SK-N-MC (cell line): Measurements from ENCODE around the gene CITED4.

Experiments used
- DNase-seq: peaks from one replicate; pipeline ENCODE4 v3.0.0-alpha.2; 2011; ENCODE audit warnings: low read depth, low spot score
- H3K27ac ChIP-seq: fragments of 200-600 bp; sonication (generic); 2 replicates; pipeline ENCODE4 v1.5.1; 2016; ENCODE audit warnings: mixed run types
- H3K36me3 ChIP-seq: fragments of 200-600 bp; sonication (generic); 2 replicates; pipeline ENCODE4 v1.6.1; 2017; ENCODE audit warnings: antibody characterized with exemption, low read length, mixed read lengths; ENCODE audit not compliant: insufficient read depth
- H3K4me3 ChIP-seq: fragments of 200-600 bp; sonication (generic); 2 replicates; pipeline ENCODE4 v1.5.1; 2016
- H3K9ac ChIP-seq: fragments of 200-600 bp; sonication (generic); 2 replicates; pipeline ENCODE4 v1.8.0; 2017; ENCODE audit warnings: mixed run types, mixed read lengths; ENCODE audit not compliant: insufficient read length
- H3K9me3 ChIP-seq: fragments of 200-600 bp; sonication (generic); 2 replicates; pipeline ENCODE4 v1.6.1; 2017; ENCODE audit warnings: low read depth, mild to moderate bottlenecking, antibody characterized with exemption, low read length, moderate library complexity, mixed read lengths
- EZH2 ChIP-seq: fragments of 200-600 bp; sonication (generic); IDR thresholded peaks from one replicate; pipeline ENCODE4 v1.6.1; 2017; ENCODE audit warnings: antibody characterized with exemption
- FOXP2 ChIP-seq: optimal IDR thresholded peaks from 2 replicates; pipeline ENCODE3; 2011; ENCODE audit warnings: mild to moderate bottlenecking, moderate library complexity; ENCODE audit not compliant: insufficient read depth; ENCODE audit errors: extremely low read length, control extremely low read depth
- POLR2AphosphoS5 ChIP-seq: IDR thresholded peaks from 2 replicates; pipeline ENCODE4 v1.6.1; 2012; ENCODE audit warnings: mild to moderate bottlenecking, low read depth, low read length, borderline replicate concordance

Gene CITED4, protein sequence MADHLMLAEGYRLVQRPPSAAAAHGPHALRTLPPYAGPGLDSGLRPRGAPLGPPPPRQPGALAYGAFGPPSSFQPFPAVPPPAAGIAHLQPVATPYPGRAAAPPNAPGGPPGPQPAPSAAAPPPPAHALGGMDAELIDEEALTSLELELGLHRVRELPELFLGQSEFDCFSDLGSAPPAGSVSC

DNA sequence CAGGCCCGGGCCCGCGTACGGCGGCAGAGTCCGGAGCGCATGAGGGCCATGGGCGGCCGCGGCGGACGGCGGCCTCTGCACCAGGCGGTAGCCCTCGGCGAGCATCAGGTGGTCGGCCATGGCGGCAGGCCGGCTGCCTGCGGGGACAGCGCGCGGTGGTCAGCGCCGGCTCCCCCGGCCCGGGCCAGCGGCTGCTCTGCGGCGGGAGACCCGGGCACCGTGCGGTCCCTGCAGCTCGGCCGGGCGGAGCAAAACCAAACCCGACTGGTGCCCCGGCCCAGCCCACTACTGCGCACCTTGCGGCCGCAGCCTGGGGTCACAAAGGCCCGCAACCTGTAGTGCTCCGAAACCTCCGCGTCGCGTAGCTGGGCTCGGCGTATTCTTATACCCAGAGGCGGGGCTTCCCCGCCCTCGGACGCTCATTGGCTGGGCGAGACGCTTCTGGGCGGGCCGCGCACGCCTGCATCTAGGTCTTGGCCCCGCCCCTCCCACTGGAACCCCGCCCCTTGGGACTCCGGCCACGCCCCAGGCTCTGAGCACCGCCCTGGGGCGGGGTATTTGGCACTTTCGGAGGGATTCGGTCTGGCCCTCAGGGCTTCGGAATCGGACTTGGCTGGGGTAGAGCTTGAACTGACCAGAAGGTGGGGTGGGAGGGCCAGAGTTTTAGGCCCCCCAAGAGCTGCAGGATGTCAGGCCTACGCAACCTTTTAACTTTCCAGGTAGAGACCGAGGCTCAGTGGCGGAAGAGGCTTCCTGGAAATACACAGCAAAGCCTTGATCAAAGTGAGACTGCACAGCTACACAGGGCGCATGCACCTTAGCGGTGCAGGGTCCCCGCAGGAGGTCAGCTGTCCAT, at the start of gene CITED4:
Gene CITED4 (minus strand): TSS at position 356 of the 856 bp plus-strand sequence. CDS start 236 bp downstream, at position 120.
- Histone ChIP-seq H3K36me3 (no peaks in the 10 kb centered on the region), H3K9me3 (no peaks in the 10 kb centered on the region), H3K9ac (no peak within 1 kb of the TSS), H3K27ac (no peak within 1 kb of the TSS), H3K4me3 (peak within 1 kb of the TSS; percentile 76)
- DNase-seq: no peak
- TF ChIP-seq POLR2AphosphoS5 (peak; percentile 26; the same call in 1 of the 2 replicates), EZH2 (no peak), FOXP2 (no peak)

DNA sequence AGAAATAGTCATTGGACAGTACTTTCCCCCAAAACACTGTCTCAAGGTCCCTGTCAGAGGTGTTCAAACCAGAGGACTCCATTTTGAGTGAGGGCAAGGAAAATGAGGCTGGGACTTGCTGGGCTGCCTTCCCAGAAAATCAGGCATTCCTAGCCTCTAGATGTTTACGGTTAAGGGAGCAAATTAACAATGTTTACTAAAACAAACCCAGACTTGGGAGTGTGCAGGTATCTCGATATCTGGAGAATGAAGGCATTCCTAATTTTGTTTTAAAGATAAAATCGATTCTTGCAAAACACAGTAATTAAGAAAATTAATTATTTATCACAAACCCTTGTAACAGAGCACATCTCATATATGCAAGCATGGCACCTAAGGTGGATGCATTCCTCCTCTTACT, 48.9 kb upstream of the CITED4 start:
- Histone ChIP-seq H3K4me3 (no peak overlapping the region), H3K36me3 (no peaks in the 10 kb centered on the region), H3K27ac (no peak overlapping the region), H3K9me3 (no peaks in the 10 kb centered on the region), H3K9ac (no peak overlapping the region)
- TF ChIP-seq EZH2 (no peak), POLR2AphosphoS5 (no peak), FOXP2 (no peak)
- no peak for DNase-seq

DNA sequence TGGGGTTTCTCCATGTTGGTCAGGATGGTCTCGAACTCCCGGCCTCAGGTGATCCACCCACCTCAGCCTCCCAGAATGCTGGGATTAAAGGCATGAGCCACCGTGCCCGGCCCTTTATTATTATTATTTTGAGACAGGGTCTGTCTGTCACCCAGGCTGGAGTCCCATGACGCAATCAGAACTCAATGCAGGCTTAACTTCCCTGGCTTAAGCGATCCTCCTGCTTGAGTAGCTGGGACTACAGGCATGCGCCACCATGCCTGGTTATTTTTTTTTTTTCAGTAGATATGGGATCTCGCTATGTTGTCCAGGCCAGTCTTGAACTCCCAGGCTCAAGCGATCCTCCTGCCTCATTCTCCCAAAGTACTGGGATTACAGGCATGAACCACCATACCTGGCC, 47.1 kb upstream of the CITED4 start:
- Histone ChIP-seq H3K27ac (no peak overlapping the region), H3K9ac (no peak overlapping the region), H3K36me3 (no peaks in the 10 kb centered on the region), H3K9me3 (no peaks in the 10 kb centered on the region), H3K4me3 (no peak overlapping the region)
- no peak for DNase-seq
- TF ChIP-seq EZH2: no peak

DNA sequence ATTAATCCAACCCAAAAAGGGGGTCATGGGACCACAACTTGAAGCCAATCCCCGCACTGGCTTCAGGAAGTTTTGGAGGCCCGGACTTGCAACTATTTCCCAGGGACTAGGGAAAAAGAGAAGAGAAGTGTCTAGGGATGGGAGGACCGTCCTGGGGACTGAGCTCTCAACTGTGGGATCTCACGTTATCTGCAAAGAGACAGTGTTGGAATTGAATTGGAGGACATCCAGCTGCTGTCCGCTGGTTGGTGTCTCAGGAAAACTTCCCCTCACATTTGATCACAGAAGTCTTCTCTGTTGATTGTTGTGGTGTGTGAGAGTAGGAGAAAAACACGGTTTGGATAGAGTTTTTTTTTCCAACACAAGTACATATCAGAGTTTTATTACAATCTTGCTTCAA, 46.2 kb upstream of the CITED4 start:
- no peak overlapping the region for H3K9ac ChIP-seq
- H3K36me3 ChIP-seq: no peaks in the 10 kb centered on the region
- no peak overlapping the region for H3K27ac ChIP-seq
- no peaks in the 10 kb centered on the region for H3K9me3 ChIP-seq
- no peak for DNase-seq
- TF ChIP-seq FOXP2 (no peak), POLR2AphosphoS5 (no peak), EZH2 (no peak)
- no peak overlapping the region for H3K4me3 ChIP-seq

DNA sequence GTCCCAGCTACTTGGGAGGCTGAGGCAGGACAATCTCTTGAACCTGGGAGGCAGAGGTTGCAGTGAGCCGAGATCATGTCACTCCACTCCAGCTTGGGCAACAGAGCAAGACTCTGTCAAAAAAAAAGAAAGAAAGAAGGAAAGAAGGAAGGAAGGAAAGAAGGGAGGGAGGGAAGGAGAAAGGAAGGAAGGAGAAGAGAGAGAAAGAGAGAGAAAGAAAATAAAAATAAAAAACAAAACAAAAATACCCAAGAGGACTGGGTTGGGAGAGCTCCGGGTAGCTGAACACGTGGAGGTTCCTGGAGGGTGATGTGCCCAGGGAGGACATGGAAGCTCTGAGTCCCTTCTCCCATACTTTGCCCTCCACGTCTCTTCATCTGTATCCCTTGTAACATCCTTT, 45.7 kb upstream of the CITED4 start:
- H3K4me3 ChIP-seq: no peak overlapping the region
- no peak overlapping the region for H3K9ac ChIP-seq
- DNase-seq: no peak
- no peaks in the 10 kb centered on the region for H3K36me3 ChIP-seq
- H3K9me3 ChIP-seq: no peaks in the 10 kb centered on the region
- TF ChIP-seq POLR2AphosphoS5 (no peak), FOXP2 (no peak)
- H3K27ac ChIP-seq: no peak overlapping the region

DNA sequence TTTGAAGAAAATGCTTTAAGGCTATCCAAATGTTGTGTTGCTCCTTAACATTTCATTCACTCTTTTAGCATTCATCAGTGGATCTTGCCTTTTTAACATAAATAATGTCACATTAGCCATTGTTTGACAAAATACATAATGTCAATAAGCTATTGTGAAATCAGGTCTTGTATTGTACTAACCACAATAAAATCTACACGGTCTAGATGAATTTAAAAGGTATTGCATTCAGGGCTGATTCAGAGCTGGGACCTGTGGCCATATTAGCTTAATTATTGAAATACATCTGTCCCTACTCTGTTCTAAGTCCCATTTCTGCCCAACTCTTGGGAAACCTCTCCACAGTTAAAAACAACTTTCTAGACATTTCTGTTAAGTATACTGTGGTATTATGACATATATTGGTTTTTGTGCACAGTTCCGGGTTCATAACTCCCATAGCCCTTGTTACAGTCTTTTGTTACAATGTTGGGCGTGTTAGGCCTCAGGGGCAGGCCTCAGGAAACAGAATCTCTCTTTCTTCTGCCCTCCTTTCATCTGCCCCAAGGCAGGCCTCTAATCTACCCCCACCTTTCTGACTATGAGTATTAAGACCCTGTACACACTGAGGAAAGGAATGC, 44.7 kb upstream of the CITED4 start:
- Histone ChIP-seq H3K27ac (no peak overlapping the region), H3K4me3 (no peak overlapping the region), H3K9ac (no peak overlapping the region), H3K36me3 (no peaks in the 10 kb centered on the region), H3K9me3 (no peaks in the 10 kb centered on the region)
- TF ChIP-seq EZH2 (no peak), FOXP2 (no peak), POLR2AphosphoS5 (no peak)
- no peak for DNase-seq

DNA sequence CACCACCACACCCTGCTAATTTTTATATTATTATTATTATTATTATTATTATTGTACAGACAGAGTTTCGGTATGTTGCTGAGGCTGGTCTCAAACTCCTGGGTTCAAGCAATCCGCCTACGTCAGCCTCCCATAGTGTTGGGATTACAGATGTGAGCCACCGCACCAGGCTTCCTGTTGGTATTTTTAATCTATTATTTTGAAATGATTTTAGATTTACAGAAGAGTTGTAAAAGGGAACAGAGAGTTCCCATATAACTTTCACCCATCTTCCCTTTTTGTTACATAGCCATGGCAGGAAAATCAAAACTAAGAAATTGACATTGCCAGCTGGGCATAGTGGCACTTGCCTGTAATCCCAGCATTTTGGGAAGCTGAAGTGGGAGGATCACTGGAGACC, 42.9 kb upstream of the CITED4 start:
- H3K9me3 ChIP-seq: no peaks in the 10 kb centered on the region
- H3K4me3 ChIP-seq: no peak overlapping the region
- DNase-seq: no peak
- no peaks in the 10 kb centered on the region for H3K36me3 ChIP-seq
- H3K27ac ChIP-seq: no peak overlapping the region
- TF ChIP-seq FOXP2: no peak
- TF ChIP-seq EZH2: no peak
- H3K9ac ChIP-seq: no peak overlapping the region

DNA sequence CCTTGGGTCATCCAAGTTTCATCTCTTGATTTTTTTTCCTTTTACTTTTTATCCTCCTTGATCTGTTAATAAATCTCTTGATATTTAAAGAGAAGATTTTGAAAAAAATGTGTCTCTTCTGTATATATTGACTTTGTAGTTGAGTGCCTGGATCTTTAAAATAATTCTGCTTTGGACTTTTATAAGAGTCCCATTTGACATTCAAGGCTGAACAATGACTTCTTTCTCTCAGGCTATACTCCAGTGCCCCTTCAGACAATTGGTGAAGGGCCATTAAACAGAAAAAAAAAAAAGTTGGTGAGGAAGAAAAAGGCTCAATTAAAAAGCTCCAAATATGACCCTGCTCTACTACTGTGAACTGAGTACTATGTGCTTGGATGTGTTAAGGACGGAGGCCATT, 40.9 kb upstream of the CITED4 start:
- no peak overlapping the region for H3K9ac ChIP-seq
- H3K4me3 ChIP-seq: no peak overlapping the region
- no peak overlapping the region for H3K27ac ChIP-seq
- TF ChIP-seq POLR2AphosphoS5 (no peak), EZH2 (no peak), FOXP2 (no peak)
- no peaks in the 10 kb centered on the region for H3K9me3 ChIP-seq
- DNase-seq: no peak
- H3K36me3 ChIP-seq: no peaks in the 10 kb centered on the region
